Activated naive CD8-positive, alpha-beta T cell treated with anti-CD3 and anti-CD28 coated beads, Interleukin-2, amount 10 ng/mL, durations not matched to agents 7 days and 5 days (primary cell): ENCODE results near the gene ZNRF2. TPM values are rescaled to one million over a fixed set of nuclear protein-coding genes. Genes with fewer than 3 reads are reported as not detected.

Source experiments
- ATAC-seq: fragments of 150-1000 bp; cut with Tn5 transposase; one replicate; pipeline ENCODE4 v1.10.0; 2021; ENCODE audit warnings: low read depth, moderate library complexity
- POLR2A ChIA-PET: fragments of 350-600 bp; sonication (Branson Sonifier 250); formaldehyde crosslinking; loops from one replicate; lab custom pipeline; 2021; ENCODE audit warnings: antibody characterized with exemption; lab: Charles Lee
- DNase-seq: peaks from one replicate; pipeline ENCODE4 v3.0.0; 2021
- H3K27ac Mint-ChIP-seq: one replicate; pipeline ENCODE4 v1.8.0; 2022; ENCODE audit warnings: mild to moderate bottlenecking, mixed read lengths
- H3K27me3 Mint-ChIP-seq: one replicate; pipeline ENCODE4 v1.8.0; 2022; ENCODE audit warnings: mild to moderate bottlenecking, moderate library complexity, mixed read lengths
- H3K36me3 Mint-ChIP-seq: one replicate; pipeline ENCODE4 v1.8.0; 2021; ENCODE audit warnings: mild to moderate bottlenecking, mixed read lengths
- H3K4me1 Mint-ChIP-seq: one replicate; pipeline ENCODE4 v1.8.0; 2021; ENCODE audit warnings: mixed read lengths
- H3K4me3 Mint-ChIP-seq: one replicate; pipeline ENCODE4 v1.8.0; 2022; ENCODE audit warnings: mild to moderate bottlenecking, moderate library complexity, mixed read lengths
- H3K9me3 Mint-ChIP-seq: one replicate; pipeline ENCODE4 v1.8.0; 2021; ENCODE audit warnings: mixed read lengths
- total RNA-seq, 2 experiments: library from RNA; stranded (reverse); gene quantifications; one replicate each; pipeline ENCODE4 v1.2.3, GENCODE V29; 2021

Gene ZNRF2
- total RNA-seq, 2 experiments from 2014 or later, result 27.1 to 28.0 TPM

- peak; percentile 88 for ATAC-seq
- peaks cover 42% of the 10 kb centered on the region for H3K4me1 Mint-ChIP-seq
- H3K4me3 Mint-ChIP-seq, result peak overlapping the region; percentile 68
- no peaks in the 10 kb centered on the region for H3K27me3 Mint-ChIP-seq
- DNase-seq, result no peak
- H3K9me3 Mint-ChIP-seq, result no peaks in the 10 kb centered on the region
- POLR2A ChIA-PET, result interaction anchor here (0.6 to 1.8 kb wide), 4 partner anchors 17 to 155 kb away, joined by 3 to 10 read pairs (median 7); partner anchors contain the start of gene ZNRF2
- peaks cover 3% of the 10 kb centered on the region for H3K36me3 Mint-ChIP-seq
- H3K27ac Mint-ChIP-seq, result peak overlapping the region; percentile 85
These were observed 63.7 kb downstream of the ZNRF2 start for GRCh38 chr7:30348083-30348560.

GRCh38 chr7:30349170-30349569, 64.8 kb downstream of the ZNRF2 start:
- peaks cover 1% of the 10 kb centered on the region for H3K36me3 Mint-ChIP-seq
- DNase-seq, result no peak
- no peak for ATAC-seq
- POLR2A ChIA-PET, result interaction anchor here (1.0 to 1.5 kb wide), 3 partner anchors 18 to 64 kb away, joined by 3 to 10 read pairs (median 3); no protein-coding TSS in a partner anchor
- H3K4me1 Mint-ChIP-seq, result peaks cover 44% of the 10 kb centered on the region
- no peak overlapping the region for H3K4me3 Mint-ChIP-seq
- no peak overlapping the region for H3K27ac Mint-ChIP-seq
- no peaks in the 10 kb centered on the region for H3K9me3 Mint-ChIP-seq
- H3K27me3 Mint-ChIP-seq, result no peaks in the 10 kb centered on the region

- POLR2A ChIA-PET, result interaction anchor here (1.0 kb wide), 1 partner anchor 64 kb away, joined by 3 read pairs; no protein-coding TSS in a partner anchor
- Mint-ChIP-seq H3K27ac (no peak overlapping the region), H3K36me3 (peaks cover 1% of the 10 kb centered on the region), H3K9me3 (no peaks in the 10 kb centered on the region), H3K27me3 (no peaks in the 10 kb centered on the region), H3K4me1 (peaks cover 39% of the 10 kb centered on the region), H3K4me3 (no peak overlapping the region)
- DNase-seq (no peak), ATAC-seq (no peak)
These were observed 65.4 kb downstream of the ZNRF2 start for GRCh38 chr7:30349816-30350215.

- Mint-ChIP-seq H3K27me3 (no peaks in the 10 kb centered on the region), H3K4me3 (no peak overlapping the region), H3K27ac (no peak overlapping the region), H3K4me1 (peaks cover 32% of the 10 kb centered on the region), H3K36me3 (peaks cover 1% of the 10 kb centered on the region), H3K9me3 (no peaks in the 10 kb centered on the region)
- DNase-seq (no peak), ATAC-seq (no peak)
- POLR2A ChIA-PET, result interaction anchor here (1.1 kb wide), 1 partner anchor 29 kb away, joined by 4 read pairs; no protein-coding TSS in a partner anchor
These were observed 66.9 kb downstream of the ZNRF2 start for GRCh38 chr7:30351286-30351685.

GRCh38 chr7:30351724-30352123, 67.3 kb downstream of the ZNRF2 start:
- no peak for DNase-seq
- Mint-ChIP-seq H3K27ac (no peak overlapping the region), H3K36me3 (peaks cover 1% of the 10 kb centered on the region), H3K9me3 (no peaks in the 10 kb centered on the region), H3K27me3 (no peaks in the 10 kb centered on the region), H3K4me3 (no peak overlapping the region), H3K4me1 (peaks cover 29% of the 10 kb centered on the region)
- no peak for ATAC-seq
- POLR2A ChIA-PET, result interaction anchor here (1.1 to 1.3 kb wide), 2 partner anchors 29 to 67 kb away, joined by 4 to 5 read pairs; no protein-coding TSS in a partner anchor

GRCh38 chr7:30352169-30352568, 67.8 kb downstream of the ZNRF2 start:
- no peak overlapping the region for H3K27ac Mint-ChIP-seq
- H3K27me3 Mint-ChIP-seq, result no peaks in the 10 kb centered on the region
- H3K4me3 Mint-ChIP-seq, result no peak overlapping the region
- no peak for ATAC-seq
- peaks cover 4% of the 10 kb centered on the region for H3K36me3 Mint-ChIP-seq
- no peaks in the 10 kb centered on the region for H3K9me3 Mint-ChIP-seq
- H3K4me1 Mint-ChIP-seq, result peaks cover 27% of the 10 kb centered on the region
- DNase-seq, result no peak
- POLR2A ChIA-PET, result interaction anchor here (1.3 kb wide), 1 partner anchor 67 kb away, joined by 5 read pairs; no protein-coding TSS in a partner anchor

GRCh38 chr7:30353532-30353931, 69.1 kb downstream of the ZNRF2 start:
- H3K4me3 Mint-ChIP-seq, result no peak overlapping the region
- H3K36me3 Mint-ChIP-seq, result peaks cover 13% of the 10 kb centered on the region
- H3K27ac Mint-ChIP-seq, result no peak overlapping the region
- DNase-seq (no peak), ATAC-seq (no peak)
- POLR2A ChIA-PET, result no interaction called here
- no peaks in the 10 kb centered on the region for H3K9me3 Mint-ChIP-seq
- no peaks in the 10 kb centered on the region for H3K27me3 Mint-ChIP-seq
- peaks cover 15% of the 10 kb centered on the region for H3K4me1 Mint-ChIP-seq

- Mint-ChIP-seq H3K36me3 (peaks cover 15% of the 10 kb centered on the region), H3K4me1 (peaks cover 12% of the 10 kb centered on the region), H3K27me3 (no peaks in the 10 kb centered on the region), H3K27ac (no peak overlapping the region), H3K4me3 (no peak overlapping the region), H3K9me3 (no peaks in the 10 kb centered on the region)
- POLR2A ChIA-PET, result no interaction called here
- DNase-seq (no peak), ATAC-seq (no peak)
These were observed 69.7 kb downstream of the ZNRF2 start for GRCh38 chr7:30353932-30354607.

GRCh38 chr7:30354791-30355190, 70.4 kb downstream of the ZNRF2 start:
- POLR2A ChIA-PET, result no interaction called here
- peaks cover 10% of the 10 kb centered on the region for H3K4me1 Mint-ChIP-seq
- peaks cover 15% of the 10 kb centered on the region for H3K36me3 Mint-ChIP-seq
- ATAC-seq, result no peak
- no peak overlapping the region for H3K4me3 Mint-ChIP-seq
- no peak for DNase-seq
- H3K9me3 Mint-ChIP-seq, result no peaks in the 10 kb centered on the region
- H3K27ac Mint-ChIP-seq, result no peak overlapping the region
- no peaks in the 10 kb centered on the region for H3K27me3 Mint-ChIP-seq

GRCh38 chr7:30359957-30360356, 75.6 kb downstream of the ZNRF2 start:
- no peaks in the 10 kb centered on the region for H3K4me1 Mint-ChIP-seq
- ATAC-seq (no peak), DNase-seq (no peak)
- H3K36me3 Mint-ChIP-seq, result peaks cover 17% of the 10 kb centered on the region
- POLR2A ChIA-PET, result no interaction called here
- H3K27me3 Mint-ChIP-seq, result no peaks in the 10 kb centered on the region
- no peak overlapping the region for H3K4me3 Mint-ChIP-seq
- H3K9me3 Mint-ChIP-seq, result no peaks in the 10 kb centered on the region
- H3K27ac Mint-ChIP-seq, result no peak overlapping the region

GRCh38 chr7:30363778-30364563, 79.6 kb downstream of the ZNRF2 start:
- Mint-ChIP-seq H3K9me3 (no peaks in the 10 kb centered on the region), H3K4me1 (no peaks in the 10 kb centered on the region), H3K27ac (no peak overlapping the region), H3K4me3 (no peak overlapping the region), H3K36me3 (peaks cover 5% of the 10 kb centered on the region), H3K27me3 (no peaks in the 10 kb centered on the region)
- ATAC-seq (no peak), DNase-seq (no peak)
- POLR2A ChIA-PET, result no interaction called here

- POLR2A ChIA-PET, result no interaction called here
- no peak overlapping the region for H3K27ac Mint-ChIP-seq
These were observed 80.4 kb downstream of the ZNRF2 start for GRCh38 chr7:30364773-30365172.

GRCh38 chr7:30365621-30366020, 81.2 kb downstream of the ZNRF2 start:
- Mint-ChIP-seq H3K4me3 (no peak overlapping the region), H3K27me3 (no peaks in the 10 kb centered on the region), H3K4me1 (no peaks in the 10 kb centered on the region), H3K9me3 (no peaks in the 10 kb centered on the region), H3K27ac (no peak overlapping the region), H3K36me3 (peaks cover 6% of the 10 kb centered on the region)
- POLR2A ChIA-PET, result no interaction called here
- ATAC-seq, result no peak
- DNase-seq, result no peak

More at GRCh38 chr7:30364773-30365172, 80.4 kb downstream of the ZNRF2 start:
- DNase-seq (no peak), ATAC-seq (no peak)
- Mint-ChIP-seq H3K27me3 (no peaks in the 10 kb centered on the region), H3K9me3 (no peaks in the 10 kb centered on the region), H3K36me3 (peaks cover 5% of the 10 kb centered on the region), H3K4me3 (no peak overlapping the region), H3K4me1 (no peaks in the 10 kb centered on the region)
